Panc1 (cell line): ENCODE measurements around the gene TSPAN15.
"Not testable (repeated sequence)": the region's sequence is repeated elsewhere in the genome, so short reads cannot be mapped to it uniquely, and the experiment has no call there.

Experiments
- SIN3A ChIP-seq: IDR thresholded peaks from 2 replicates; pipeline ENCODE4 v1.6.1; 2012; ENCODE audit warnings: low read depth, mild to moderate bottlenecking, low read length, moderate library complexity, borderline replicate concordance; ENCODE audit not compliant: insufficient read depth
- TF ChIP-seq, protein P1 (sequence below), 2 experiments: IDR thresholded peaks; 2 replicates each; pipeline ENCODE4 v1.6.1; 2011 to 2012; ENCODE audit warnings: low read depth in 2 of 2, control low read depth in 1 of 2, low read length in 1 of 2, mild to moderate bottlenecking in 1 of 2, moderate library complexity in 1 of 2; ENCODE audit not compliant: insufficient read depth in 1 of 2
- TF ChIP-seq, protein P2 (sequence below): fragments of 450-650 bp; IDR thresholded peaks from 2 replicates; pipeline ENCODE4 v1.5.1; 2017; ENCODE audit warnings: mild to moderate bottlenecking

GRCh38 chr10:69488856-69489255 is 37.6 kb downstream of the TSPAN15 start:
- TF ChIP-seq, protein P1, sequence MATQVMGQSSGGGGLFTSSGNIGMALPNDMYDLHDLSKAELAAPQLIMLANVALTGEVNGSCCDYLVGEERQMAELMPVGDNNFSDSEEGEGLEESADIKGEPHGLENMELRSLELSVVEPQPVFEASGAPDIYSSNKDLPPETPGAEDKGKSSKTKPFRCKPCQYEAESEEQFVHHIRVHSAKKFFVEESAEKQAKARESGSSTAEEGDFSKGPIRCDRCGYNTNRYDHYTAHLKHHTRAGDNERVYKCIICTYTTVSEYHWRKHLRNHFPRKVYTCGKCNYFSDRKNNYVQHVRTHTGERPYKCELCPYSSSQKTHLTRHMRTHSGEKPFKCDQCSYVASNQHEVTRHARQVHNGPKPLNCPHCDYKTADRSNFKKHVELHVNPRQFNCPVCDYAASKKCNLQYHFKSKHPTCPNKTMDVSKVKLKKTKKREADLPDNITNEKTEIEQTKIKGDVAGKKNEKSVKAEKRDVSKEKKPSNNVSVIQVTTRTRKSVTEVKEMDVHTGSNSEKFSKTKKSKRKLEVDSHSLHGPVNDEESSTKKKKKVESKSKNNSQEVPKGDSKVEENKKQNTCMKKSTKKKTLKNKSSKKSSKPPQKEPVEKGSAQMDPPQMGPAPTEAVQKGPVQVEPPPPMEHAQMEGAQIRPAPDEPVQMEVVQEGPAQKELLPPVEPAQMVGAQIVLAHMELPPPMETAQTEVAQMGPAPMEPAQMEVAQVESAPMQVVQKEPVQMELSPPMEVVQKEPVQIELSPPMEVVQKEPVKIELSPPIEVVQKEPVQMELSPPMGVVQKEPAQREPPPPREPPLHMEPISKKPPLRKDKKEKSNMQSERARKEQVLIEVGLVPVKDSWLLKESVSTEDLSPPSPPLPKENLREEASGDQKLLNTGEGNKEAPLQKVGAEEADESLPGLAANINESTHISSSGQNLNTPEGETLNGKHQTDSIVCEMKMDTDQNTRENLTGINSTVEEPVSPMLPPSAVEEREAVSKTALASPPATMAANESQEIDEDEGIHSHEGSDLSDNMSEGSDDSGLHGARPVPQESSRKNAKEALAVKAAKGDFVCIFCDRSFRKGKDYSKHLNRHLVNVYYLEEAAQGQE (IDR thresholded peaks at IDR 0.05; ENCODE audit: insufficient read depth in 1 of 2, low read depth in 2 of 2, low read length in 1 of 2): not testable (repeated sequence)
- TF ChIP-seq, protein P2, sequence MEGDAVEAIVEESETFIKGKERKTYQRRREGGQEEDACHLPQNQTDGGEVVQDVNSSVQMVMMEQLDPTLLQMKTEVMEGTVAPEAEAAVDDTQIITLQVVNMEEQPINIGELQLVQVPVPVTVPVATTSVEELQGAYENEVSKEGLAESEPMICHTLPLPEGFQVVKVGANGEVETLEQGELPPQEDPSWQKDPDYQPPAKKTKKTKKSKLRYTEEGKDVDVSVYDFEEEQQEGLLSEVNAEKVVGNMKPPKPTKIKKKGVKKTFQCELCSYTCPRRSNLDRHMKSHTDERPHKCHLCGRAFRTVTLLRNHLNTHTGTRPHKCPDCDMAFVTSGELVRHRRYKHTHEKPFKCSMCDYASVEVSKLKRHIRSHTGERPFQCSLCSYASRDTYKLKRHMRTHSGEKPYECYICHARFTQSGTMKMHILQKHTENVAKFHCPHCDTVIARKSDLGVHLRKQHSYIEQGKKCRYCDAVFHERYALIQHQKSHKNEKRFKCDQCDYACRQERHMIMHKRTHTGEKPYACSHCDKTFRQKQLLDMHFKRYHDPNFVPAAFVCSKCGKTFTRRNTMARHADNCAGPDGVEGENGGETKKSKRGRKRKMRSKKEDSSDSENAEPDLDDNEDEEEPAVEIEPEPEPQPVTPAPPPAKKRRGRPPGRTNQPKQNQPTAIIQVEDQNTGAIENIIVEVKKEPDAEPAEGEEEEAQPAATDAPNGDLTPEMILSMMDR: not testable (repeated sequence)
- not testable (repeated sequence) for TF ChIP-seq SIN3A
